ELF-1 (cell line): ENCODE measurements around the gene SH3BP2.
"Not testable (repeated sequence)": the region's sequence is repeated elsewhere in the genome, so short reads cannot be mapped to it uniquely, and the experiment has no call there.

Experiments
- DNase-seq: peaks from one replicate; pipeline ENCODE4 v3.0.0-alpha.2; 2016; ENCODE audit warnings: low read depth, low spot score

SH3BP2 gene

DNA sequence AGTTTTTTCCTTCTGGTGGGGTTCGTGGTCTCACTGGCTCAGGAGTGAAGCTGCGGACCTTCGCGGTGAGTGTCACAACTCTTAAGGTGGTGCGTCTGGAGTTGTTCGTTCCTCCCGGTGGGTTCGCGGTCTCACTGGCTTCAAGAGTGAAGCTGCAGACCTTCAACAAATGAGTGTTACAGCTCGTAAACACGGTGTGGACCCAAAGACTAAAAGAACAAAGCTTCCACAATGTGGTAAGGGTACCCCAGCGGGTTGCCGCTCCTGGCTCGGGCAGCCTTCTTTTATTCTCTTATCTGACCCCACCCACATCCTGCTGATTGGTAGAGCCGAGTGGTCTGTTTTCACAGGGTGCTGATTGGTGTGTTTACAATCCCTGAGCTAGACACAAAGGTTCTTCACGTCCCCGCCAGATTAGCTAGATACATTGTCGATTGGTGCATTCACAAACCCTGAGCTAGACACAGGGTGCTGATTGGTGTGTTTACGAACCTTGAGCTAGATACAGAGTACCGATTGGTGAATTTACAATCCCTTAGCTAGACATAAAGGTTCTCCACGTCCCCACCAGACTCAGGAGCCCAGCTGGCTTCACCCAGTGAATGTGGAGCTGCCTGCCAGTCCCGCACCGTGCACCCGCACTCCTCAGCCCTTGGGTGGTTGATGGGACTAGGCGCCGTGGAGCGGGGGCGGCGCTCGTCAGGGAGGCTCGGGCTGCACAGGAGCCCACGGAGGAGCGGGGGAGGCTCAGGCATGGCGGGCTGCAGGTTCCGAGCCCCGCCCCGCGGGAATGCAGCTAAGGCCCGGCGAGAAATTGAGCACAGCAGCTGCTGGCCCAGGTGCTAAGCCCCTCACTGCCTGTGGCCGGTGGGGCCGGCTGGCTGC, 30.2 kb upstream of the SH3BP2 start:
- DNase-seq = peak; percentile 25

GRCh38 chr4:2763511-2763967, 29.3 kb upstream of the SH3BP2 start:
- no peak for DNase-seq

GRCh38 chr4:2765832-2766526, 26.9 kb upstream of the SH3BP2 start:
- no peak for DNase-seq

GRCh38 chr4:2767046-2767704, 25.7 kb upstream of the SH3BP2 start:
- no peak for DNase-seq

- peak; percentile 66 for DNase-seq
These were observed 25.2 kb upstream of the SH3BP2 start for GRCh38 chr4:2767705-2768074.

DNA sequence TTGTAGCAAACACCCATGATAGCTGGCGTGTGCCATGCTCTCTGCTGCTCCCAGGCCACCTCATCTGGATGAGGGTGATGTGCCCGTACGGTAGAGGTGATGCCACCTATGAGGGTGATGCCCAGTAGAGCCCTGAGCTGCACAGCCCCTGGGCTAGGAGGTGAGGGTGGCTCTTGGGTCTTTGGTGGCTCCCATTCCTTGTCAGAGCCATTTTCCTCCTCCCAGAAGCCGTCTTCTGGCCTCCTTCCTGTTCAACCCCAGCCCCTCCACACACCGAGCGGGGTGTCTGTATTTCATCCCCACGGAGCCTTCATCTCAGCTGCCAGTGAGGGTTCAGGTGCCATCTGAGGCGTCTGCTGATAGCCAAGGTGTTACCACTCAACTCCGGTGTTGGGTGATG, 24.8 kb upstream of the SH3BP2 start:
- no peak for DNase-seq

DNA sequence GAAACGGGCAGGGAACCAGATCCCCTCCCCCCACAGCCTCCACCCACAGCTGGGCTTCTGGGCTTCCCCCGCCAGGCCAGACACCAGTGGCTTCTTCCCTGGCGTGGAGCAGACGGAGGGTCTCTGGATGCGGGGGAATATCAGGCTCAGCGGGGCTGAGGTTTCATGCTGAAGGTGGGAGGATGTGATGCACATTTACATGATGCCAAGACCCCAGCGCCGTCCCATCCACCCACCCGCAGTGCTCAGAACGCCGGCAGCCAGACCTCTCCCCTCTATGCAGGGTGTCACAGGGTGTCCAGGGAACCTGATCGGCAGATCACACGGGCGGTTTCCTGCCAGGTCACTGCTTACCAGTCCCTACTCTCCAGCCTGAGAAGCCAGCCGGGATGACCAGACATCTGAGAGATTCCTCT, 24.0 kb upstream of the SH3BP2 start:
- DNase-seq = peak; percentile 61

GRCh38 chr4:2771264-2771663, 21.6 kb upstream of the SH3BP2 start:
- no peak for DNase-seq

GRCh38 chr4:2780643-2781042, 12.2 kb upstream of the SH3BP2 start:
- DNase-seq = not testable (repeated sequence)

GRCh38 chr4:2781911-2782310, 11.0 kb upstream of the SH3BP2 start:
- DNase-seq = no peak

- DNase-seq = no peak
These were observed 9.1 kb upstream of the SH3BP2 start for GRCh38 chr4:2783790-2784189.

- no peak for DNase-seq
These were observed 7.3 kb upstream of the SH3BP2 start for GRCh38 chr4:2785613-2786012.

DNA sequence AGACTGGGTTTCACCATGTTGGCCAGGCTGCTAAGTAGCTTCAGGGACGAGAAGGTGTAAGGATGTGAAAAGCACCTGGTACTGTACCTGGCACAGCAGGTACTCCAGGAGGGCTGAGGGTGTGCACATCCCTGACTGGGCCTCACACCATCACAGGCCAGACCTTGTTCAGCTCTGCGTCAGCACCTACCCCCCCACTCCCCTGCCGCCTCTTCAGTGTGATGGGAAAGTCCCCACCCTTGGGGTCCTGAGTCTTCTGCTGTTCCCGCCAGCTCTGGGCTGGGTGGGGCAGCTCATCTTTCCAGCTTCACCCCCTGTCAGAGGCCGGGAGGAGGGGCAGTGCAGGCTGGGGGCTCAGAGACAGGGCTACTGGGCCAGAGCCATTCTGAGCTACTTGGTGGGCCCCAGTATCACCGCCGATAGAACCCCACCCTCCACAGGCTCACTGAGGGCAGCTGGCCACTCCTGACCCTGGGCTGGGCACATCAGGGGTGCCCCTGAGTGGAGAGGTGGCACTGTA, 6.7 kb upstream of the SH3BP2 start:
- no peak for DNase-seq

- no peak for DNase-seq
These were observed 6.1 kb upstream of the SH3BP2 start for GRCh38 chr4:2786794-2787229.

DNA sequence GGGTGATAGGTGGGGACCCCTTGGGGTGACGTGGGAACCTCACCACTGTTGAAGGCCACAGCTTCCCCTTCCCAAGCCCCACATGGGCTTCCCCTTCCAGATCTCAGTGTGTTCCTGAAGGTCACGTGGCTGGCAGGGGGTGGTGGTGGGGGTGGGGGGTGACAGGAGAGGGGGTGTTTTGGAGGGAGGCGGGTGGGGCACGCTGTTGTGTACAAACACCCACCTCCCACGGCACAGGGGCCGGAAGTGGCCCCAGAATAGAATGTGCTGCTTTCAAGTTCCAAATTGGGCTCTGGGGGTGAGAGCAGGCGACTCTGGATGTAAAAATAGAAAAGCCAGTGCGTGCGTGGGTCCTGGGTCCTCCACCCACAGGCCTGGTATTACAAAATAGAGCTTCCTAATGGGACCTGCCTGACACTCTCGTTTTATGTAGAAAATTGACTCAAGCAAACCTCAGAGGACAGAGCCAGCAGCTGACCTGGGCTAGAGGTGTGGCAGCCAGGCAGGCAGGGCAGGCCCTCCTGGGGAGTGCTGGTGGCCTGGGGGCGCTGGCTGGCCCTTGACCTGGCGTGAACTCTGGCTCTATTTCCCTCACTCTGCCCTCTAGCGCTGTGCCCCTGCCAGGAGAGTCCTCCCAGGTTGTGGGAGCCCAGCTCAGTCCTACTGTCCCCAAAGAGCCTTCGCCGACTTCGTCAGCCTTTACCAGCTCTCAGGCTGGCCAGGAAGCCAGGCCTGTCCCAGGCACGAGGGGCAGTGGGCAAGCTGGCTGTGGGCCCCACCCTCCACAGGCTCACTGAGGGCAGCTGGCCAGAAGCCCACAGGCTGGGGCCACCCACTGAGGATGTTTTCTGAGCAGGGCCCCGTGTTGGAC, 5.4 kb upstream of the SH3BP2 start:
- peak; percentile 77 for DNase-seq

DNA sequence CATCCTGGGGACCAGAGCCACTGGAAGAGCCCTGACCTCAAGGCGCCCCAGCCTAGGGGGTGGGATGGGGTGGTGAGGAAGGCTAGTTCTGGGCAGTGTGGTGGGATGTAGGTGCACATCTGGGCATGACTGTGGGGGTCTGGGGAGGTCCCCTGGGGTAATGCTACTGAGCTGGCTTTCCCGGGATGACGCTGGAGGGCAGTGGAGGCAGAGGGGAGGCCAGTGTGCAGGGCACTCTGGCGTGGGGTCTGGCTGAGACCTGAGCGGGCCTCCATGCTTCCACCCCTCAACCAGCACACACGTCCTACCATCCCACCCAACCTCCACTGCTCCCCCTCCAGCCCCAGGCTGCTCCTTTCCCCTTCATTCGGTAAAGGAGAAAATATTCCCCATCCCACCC, 4.8 kb upstream of the SH3BP2 start:
- DNase-seq = no peak

- DNase-seq = no peak
These were observed 4.3 kb upstream of the SH3BP2 start for GRCh38 chr4:2788532-2789103.

GRCh38 chr4:2789351-2789750, 3.5 kb upstream of the SH3BP2 start:
- no peak for DNase-seq

DNA sequence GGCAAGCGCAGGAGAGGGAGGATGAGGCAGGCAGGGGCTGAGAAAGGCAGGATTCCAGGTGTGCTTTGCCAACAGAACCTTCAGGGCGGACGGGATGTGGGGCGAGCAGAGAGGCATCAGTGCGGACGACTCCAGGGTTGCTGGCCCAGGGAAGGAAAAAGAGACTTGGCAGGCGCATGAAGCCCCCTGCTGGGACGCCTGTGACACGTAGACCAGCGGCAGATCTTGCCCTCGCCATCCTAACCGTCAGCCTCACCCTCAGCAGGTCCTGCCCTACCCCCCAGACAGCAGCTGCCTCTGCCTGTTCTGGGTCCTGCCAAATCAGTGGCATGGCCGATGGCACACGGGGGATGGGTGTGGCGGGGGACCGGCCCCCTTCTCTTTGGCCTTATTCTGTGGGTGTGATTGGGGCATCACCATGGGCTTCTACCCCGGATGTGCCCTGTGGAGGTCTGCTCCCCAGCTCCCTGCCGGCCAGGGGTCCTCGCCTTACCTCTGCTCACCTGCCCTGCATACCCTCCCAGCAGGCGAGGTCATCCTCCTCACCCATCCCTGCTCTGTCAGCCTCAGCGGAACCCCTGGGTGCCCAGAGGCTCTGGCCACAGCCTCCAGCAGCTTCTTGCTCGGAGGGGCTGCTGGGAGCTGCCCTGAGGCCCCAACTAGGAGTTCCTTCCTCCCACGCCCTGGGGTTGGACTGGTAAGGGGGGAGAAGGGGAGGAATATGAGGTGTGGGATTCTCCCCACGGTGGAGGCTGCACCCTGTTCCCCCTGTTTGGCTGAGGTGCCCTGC, 2.9 kb upstream of the SH3BP2 start:
- no peak for DNase-seq
